ENCODE measurements around the gene TBC1D20. TPM values are rescaled to one million over a fixed set of nuclear protein-coding genes. Genes with fewer than 3 reads are reported as not detected.

Gene TBC1D20
- total RNA-seq, 1 donor from 2014 or later = 23.3 TPM

- ATAC-seq = peak; percentile 14
- no peak for DNase-seq
- intact Hi-C loops (cut with micrococcal nuclease) = no loop called here
These were observed 18.2 kb downstream of the TBC1D20 start for GRCh38 chr20:444117-444516.

- no peak for DNase-seq
These were observed 19.0 kb downstream of the TBC1D20 start for GRCh38 chr20:443223-443775.

GRCh38 chr20:440636-441035, 21.7 kb downstream of the TBC1D20 start:
- intact Hi-C loops (cut with micrococcal nuclease) = no loop called here
- DNase-seq (no peak), ATAC-seq (no peak)

More at GRCh38 chr20:443223-443775, 19.0 kb downstream of the TBC1D20 start:
- intact Hi-C loops (cut with micrococcal nuclease) = no loop called here
- no peak for ATAC-seq

- ATAC-seq = no peak
- intact Hi-C loops (cut with micrococcal nuclease) = no loop called here
- DNase-seq = no peak
These were observed 22.2 kb downstream of the TBC1D20 start for GRCh38 chr20:440148-440547.

GRCh38 chr20:438571-439469, 23.5 kb downstream of the TBC1D20 start:
- ATAC-seq = peak; percentile 32
- intact Hi-C loops (cut with micrococcal nuclease) = no loop called here
- peak; percentile 52 for DNase-seq

GRCh38 chr20:437787-438486, 24.4 kb downstream of the TBC1D20 start:
- intact Hi-C loops (cut with micrococcal nuclease) = no loop called here
- no peak for ATAC-seq
- DNase-seq = no peak

- DNase-seq (no peak), ATAC-seq (no peak)
- intact Hi-C loops (cut with micrococcal nuclease) = no loop called here
These were observed 25.9 kb downstream of the TBC1D20 start for GRCh38 chr20:436476-436875.

GRCh38 chr20:435558-435957, 26.8 kb downstream of the TBC1D20 start:
- no peak for ATAC-seq
- intact Hi-C loops (cut with micrococcal nuclease) = no loop called here
- no peak for DNase-seq

- DNase-seq = no peak
- no peak for ATAC-seq
- intact Hi-C loops (cut with micrococcal nuclease) = no loop called here
These were observed 27.5 kb downstream of the TBC1D20 start for GRCh38 chr20:434661-435419.

- intact Hi-C loops (cut with micrococcal nuclease) = no loop called here
- DNase-seq = no peak
- no peak for ATAC-seq
These were observed 28.1 kb downstream of the TBC1D20 start for GRCh38 chr20:434221-434620.

- ATAC-seq = peak; percentile 4
- intact Hi-C loops (cut with micrococcal nuclease) = no loop called here
- DNase-seq = no peak
These were observed 28.9 kb downstream of the TBC1D20 start for GRCh38 chr20:433300-433975.

GRCh38 chr20:432677-433299, 29.5 kb downstream of the TBC1D20 start:
- DNase-seq (no peak), ATAC-seq (peak; percentile 37)
- intact Hi-C loops (cut with micrococcal nuclease) = no loop called here

GRCh38 chr20:432208-432607, 30.1 kb downstream of the TBC1D20 start:
- DNase-seq (no peak), ATAC-seq (peak; percentile 6)
- intact Hi-C loops (cut with micrococcal nuclease) = no loop called here

- ATAC-seq (peak; percentile 55), DNase-seq (peak; percentile 52)
- intact Hi-C loops (cut with micrococcal nuclease) = no loop called here
These were observed 31.1 kb downstream of the TBC1D20 start for GRCh38 chr20:431012-431904.

- intact Hi-C loops (cut with micrococcal nuclease) = no loop called here
- ATAC-seq (no peak), DNase-seq (no peak)
These were observed 32.0 kb downstream of the TBC1D20 start for GRCh38 chr20:430091-430999.

- no peak for ATAC-seq
- intact Hi-C loops (cut with micrococcal nuclease) = no loop called here
- no peak for DNase-seq
These were observed 33.6 kb downstream of the TBC1D20 start for GRCh38 chr20:428658-429200.

Measured in left ventricle myocardium superior (tissue), 1 donor.